IPS DF 6.9 (cell line): ENCODE data around the gene MAPRE2.

Experiments used
- DNase-seq: peaks from one replicate; pipeline ENCODE4 v3.0.0-alpha.2; 2013; ENCODE audit warnings: low read depth, low spot score
- H3K27ac ChIP-seq: one replicate; pipeline ENCODE4 v1.5.1; 2013; ENCODE audit warnings: low read length, control low read depth
- H3K27me3 ChIP-seq: 2 replicates; pipeline ENCODE4 v1.6.1; 2013; ENCODE audit warnings: mild to moderate bottlenecking, low read length; ENCODE audit not compliant: control insufficient read depth, insufficient read depth
- H3K36me3 ChIP-seq: 2 replicates; pipeline ENCODE4 v1.6.1; 2013; ENCODE audit warnings: low read length; ENCODE audit not compliant: control insufficient read depth, insufficient read depth
- H3K4me1 ChIP-seq: 2 replicates; pipeline ENCODE4 v1.6.1; 2013; ENCODE audit warnings: low read length; ENCODE audit not compliant: control insufficient read depth, insufficient read depth
- H3K4me3 ChIP-seq: 2 replicates; pipeline ENCODE4 v1.5.1; 2013; ENCODE audit warnings: mild to moderate bottlenecking, low read length
- H3K9me3 ChIP-seq: 2 replicates; pipeline ENCODE4 v1.6.1; 2013; ENCODE audit warnings: low read length, inconsistent platforms; ENCODE audit not compliant: control insufficient read depth, insufficient read depth
- WGBS: extraction: QIAGEN DNeasy Blood & Tissue Kit; methylation state at CpG from one replicate; pipeline ENCODE4 v1.1.7; 2013; ENCODE audit warnings: mixed read lengths, missing lambda C conversion rate; ENCODE audit not compliant: insufficient read length, insufficient coverage; 5-methylcytosine and 5-hydroxymethylcytosine counted together

Gene MAPRE2

DNA sequence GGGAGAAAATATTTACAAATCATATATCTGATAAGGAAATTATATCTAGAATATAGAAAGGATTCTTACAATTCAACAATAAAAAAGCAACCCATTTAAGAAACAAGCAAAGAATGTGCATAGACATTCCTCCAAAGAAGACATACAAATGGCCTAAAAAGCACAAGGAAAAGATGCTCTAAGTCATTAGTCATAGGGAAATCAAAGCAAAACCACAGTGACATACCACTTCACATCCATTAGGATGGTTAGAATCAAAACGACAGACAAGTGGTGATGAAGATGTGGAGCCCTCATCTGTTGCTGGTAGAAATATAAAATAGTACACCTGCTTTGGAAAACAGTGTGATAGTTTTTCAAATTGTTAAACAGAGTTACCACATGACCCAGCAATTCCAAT lies 48.2 kb downstream of the MAPRE2 start:
- no peak overlapping the region for H3K27ac ChIP-seq
- whole genome bisulfite sequencing = no CpG with 5 or more reads among the region's 1 CpG
- no peak overlapping the region for H3K4me3 ChIP-seq
- H3K4me1 ChIP-seq = no peaks in the 10 kb centered on the region
- H3K9me3 ChIP-seq = no peaks in the 10 kb centered on the region
- H3K36me3 ChIP-seq = no peaks in the 10 kb centered on the region
- no peaks in the 10 kb centered on the region for H3K27me3 ChIP-seq
- no peak for DNase-seq

DNA sequence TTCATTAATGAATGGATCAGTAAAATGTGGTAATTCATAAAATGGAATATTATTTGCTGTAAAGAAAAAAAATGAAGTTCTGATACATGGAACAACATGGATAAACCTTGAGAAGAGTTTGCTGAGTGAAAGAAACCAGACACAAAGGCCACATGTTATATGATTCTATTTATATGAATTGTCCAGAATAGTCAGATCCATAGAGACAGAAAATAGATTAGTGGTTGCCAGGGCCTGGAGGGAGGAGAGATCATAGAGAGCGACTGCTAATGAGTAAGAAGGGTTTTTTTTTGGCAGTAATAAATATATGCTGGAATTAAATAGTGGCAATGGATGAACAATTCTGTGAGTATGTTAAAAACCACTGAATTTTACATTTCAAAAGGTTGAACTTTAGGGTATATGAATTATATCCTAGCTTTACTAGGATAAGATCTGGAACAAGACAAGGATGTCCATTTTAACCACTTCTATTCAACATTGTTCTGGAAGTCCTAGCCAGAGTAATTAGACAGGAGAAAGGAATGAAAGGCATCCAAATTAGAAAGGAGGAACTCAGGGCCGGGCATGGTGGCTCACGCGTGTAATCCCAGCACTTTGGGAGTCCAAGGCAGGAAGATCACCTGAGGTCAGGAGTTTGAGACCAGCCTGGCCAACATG lies 48.8 kb downstream of the MAPRE2 start:
- Histone ChIP-seq H3K9me3 (no peaks in the 10 kb centered on the region), H3K4me3 (no peak overlapping the region), H3K4me1 (no peaks in the 10 kb centered on the region), H3K27me3 (no peaks in the 10 kb centered on the region), H3K36me3 (no peaks in the 10 kb centered on the region), H3K27ac (no peak overlapping the region)
- no peak for DNase-seq
- WGBS = no CpG with 5 or more reads among the region's 4 CpGs

DNA sequence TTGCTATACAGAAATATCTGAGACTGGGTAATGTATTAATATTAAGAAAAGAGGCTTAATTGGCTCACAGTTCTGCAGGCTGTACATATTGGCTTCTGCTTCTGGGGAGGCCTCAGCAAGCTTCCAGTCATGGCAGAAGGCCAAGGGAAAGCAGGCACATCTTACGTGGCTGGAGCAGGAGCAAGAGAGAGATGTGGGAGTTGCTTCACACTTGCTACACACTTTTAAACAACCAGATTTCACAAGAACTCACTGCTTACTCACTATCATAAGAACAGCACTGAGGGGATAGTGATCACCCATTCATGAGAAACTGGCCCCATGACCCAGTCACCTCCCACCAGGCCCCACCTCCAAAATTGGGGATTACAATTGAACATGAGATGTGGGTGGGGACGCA lies 50.6 kb downstream of the MAPRE2 start:
- H3K27ac ChIP-seq = no peak overlapping the region

GRCh38 chr18:35095983-35096676 lies 54.9 kb downstream of the MAPRE2 start:
- Histone ChIP-seq H3K27ac (no peak overlapping the region), H3K27me3 (no peaks in the 10 kb centered on the region), H3K9me3 (no peaks in the 10 kb centered on the region), H3K36me3 (no peaks in the 10 kb centered on the region), H3K4me3 (no peak overlapping the region), H3K4me1 (no peaks in the 10 kb centered on the region)
- WGBS = no CpG with 5 or more reads among the region's 1 CpG
- DNase-seq = no peak

More for the DNA sequence above, 50.6 kb downstream of the MAPRE2 start:
- Histone ChIP-seq H3K4me1 (no peaks in the 10 kb centered on the region), H3K4me3 (no peak overlapping the region), H3K9me3 (no peaks in the 10 kb centered on the region), H3K27me3 (no peaks in the 10 kb centered on the region), H3K36me3 (no peaks in the 10 kb centered on the region)
- no peak for DNase-seq
- WGBS = no CpG with 5 or more reads among the region's 2 CpGs

DNA sequence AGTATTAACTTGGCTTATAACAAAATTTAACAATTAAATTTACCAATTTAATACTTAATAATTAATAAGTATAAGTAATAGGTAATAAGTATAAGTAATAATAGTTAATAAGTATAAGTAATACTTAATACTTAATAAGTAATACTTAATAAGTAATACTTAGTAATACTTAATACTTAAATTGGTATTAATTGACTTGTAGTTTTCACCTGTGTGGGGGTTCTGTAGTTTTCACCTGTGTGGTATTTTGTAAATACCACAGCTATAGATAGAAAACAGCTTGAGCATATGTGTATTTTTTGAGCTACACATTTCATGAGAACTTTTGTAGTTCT lies 55.4 kb downstream of the MAPRE2 start:
- no peaks in the 10 kb centered on the region for H3K9me3 ChIP-seq
- H3K27me3 ChIP-seq = no peaks in the 10 kb centered on the region
- no peaks in the 10 kb centered on the region for H3K4me1 ChIP-seq
- H3K36me3 ChIP-seq = no peaks in the 10 kb centered on the region
- no peak overlapping the region for H3K27ac ChIP-seq
- no peak overlapping the region for H3K4me3 ChIP-seq
- no peak for DNase-seq

DNA sequence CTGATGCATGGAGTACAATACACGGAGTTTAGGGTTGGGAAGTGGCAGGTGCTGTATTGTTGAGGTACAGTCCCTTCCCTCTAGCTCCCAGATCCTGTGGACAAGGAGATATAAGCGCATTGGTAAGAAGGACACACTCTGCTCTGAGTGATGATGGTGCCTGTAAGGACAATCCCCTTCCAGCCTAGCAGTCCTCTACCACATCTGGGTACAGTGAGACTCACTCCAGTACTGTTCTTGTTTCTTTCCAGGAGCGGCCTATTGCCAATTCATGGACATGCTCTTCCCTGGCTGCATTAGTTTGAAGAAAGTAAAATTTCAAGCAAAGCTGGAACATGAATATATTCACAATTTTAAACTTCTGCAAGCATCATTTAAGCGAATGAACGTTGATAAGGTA lies 56.0 kb downstream of the MAPRE2 start:
- WGBS = no CpG with 5 or more reads among the region's 5 CpGs
- H3K27me3 ChIP-seq = no peaks in the 10 kb centered on the region
- no peaks in the 10 kb centered on the region for H3K9me3 ChIP-seq
- H3K4me1 ChIP-seq = no peaks in the 10 kb centered on the region
- no peak overlapping the region for H3K4me3 ChIP-seq
- H3K36me3 ChIP-seq = no peaks in the 10 kb centered on the region
- no peak for DNase-seq
- H3K27ac ChIP-seq = no peak overlapping the region

- Histone ChIP-seq H3K4me3 (no peak overlapping the region), H3K9me3 (no peaks in the 10 kb centered on the region), H3K27me3 (no peaks in the 10 kb centered on the region), H3K27ac (no peak overlapping the region), H3K4me1 (no peaks in the 10 kb centered on the region), H3K36me3 (no peaks in the 10 kb centered on the region)
- no peak for DNase-seq
- WGBS = no CpG with 5 or more reads among the region's 2 CpGs
Observed at GRCh38 chr18:35097763-35098162, 56.5 kb downstream of the MAPRE2 start.

DNA sequence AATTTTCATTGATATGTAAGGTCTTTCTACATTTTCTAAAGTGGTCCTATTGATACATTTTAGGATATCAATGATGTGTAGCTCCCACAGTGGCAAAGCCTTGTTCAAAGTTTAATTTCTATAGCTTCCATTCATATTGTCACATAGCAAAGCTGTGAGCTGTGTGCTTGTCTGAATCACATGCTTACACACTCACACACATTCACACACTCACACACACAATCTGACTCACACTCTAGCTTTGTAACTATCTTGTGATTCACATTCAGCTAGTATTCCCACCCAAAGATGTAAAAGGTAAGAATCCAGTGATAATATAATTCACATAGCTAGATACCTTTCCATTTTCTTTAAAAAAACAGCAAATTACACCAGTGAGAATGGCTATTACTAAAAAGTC lies 58.7 kb downstream of the MAPRE2 start:
- H3K4me3 ChIP-seq = no peak overlapping the region
- H3K4me1 ChIP-seq = no peaks in the 10 kb centered on the region
- DNase-seq = no peak
- no peaks in the 10 kb centered on the region for H3K36me3 ChIP-seq
- H3K27me3 ChIP-seq = no peaks in the 10 kb centered on the region
- no peaks in the 10 kb centered on the region for H3K9me3 ChIP-seq
- H3K27ac ChIP-seq = no peak overlapping the region

- Histone ChIP-seq H3K4me1 (no peaks in the 10 kb centered on the region), H3K36me3 (no peaks in the 10 kb centered on the region), H3K27me3 (no peaks in the 10 kb centered on the region), H3K4me3 (no peak overlapping the region), H3K9me3 (no peaks in the 10 kb centered on the region), H3K27ac (no peak overlapping the region)
- DNase-seq = no peak
- WGBS = 100% methylated on average over 2 of the region's 5 CpGs
Observed at GRCh38 chr18:35104391-35105051, 63.3 kb downstream of the MAPRE2 start.

DNA sequence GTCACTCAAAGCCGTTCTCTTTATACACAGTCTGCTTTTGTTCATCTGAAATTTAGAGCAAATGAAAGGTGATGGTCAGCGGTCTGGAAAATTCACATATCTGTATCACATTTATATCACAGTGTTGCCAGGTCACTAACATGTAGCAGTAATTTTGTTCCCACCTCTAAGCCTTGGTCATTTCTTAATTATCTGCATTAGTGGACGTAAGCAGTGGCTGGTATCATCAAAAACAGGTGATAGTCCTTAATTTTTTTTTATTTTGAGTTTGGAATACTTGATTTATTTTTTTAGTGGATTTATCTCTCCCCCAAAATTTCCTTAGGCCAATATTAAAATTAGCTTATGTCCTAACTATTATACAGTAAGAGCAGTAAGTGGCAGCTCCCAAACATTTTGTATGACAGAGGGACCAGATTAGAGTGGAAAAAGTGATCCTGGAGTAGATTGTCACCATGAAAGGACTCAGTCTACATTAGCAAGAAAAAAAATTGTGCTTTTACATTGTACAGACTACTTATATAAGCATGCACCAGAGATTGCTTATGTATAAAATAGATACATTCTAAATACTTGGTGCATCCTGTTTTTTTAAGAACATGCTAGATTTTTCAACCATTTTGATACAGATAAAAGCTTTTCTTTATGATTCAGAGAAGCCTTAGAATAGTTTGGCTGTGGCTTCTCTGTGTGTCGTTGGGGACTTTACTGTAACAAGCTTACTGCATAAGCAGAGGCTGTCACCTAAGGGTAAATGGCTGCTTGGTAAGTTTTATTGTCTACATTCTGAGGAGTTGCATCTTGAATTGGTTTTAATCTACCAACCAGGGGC lies 65.0 kb downstream of the MAPRE2 start:
- Histone ChIP-seq H3K4me3 (no peak overlapping the region), H3K27ac (no peak overlapping the region), H3K4me1 (no peaks in the 10 kb centered on the region), H3K9me3 (no peaks in the 10 kb centered on the region), H3K36me3 (no peaks in the 10 kb centered on the region), H3K27me3 (no peaks in the 10 kb centered on the region)
- no CpG with 5 or more reads among the region's 4 CpGs for WGBS
- no peak for DNase-seq
